Keratinocyte (primary cell): Measurements from ENCODE around the gene PXDC1.

Source experiments
- CTCF ChIP-seq, 3 experiments: IDR thresholded peaks in 1 of 3; conservative IDR thresholded peaks in 1 of 3; optimal IDR thresholded peaks in 1 of 3; 2 replicates in 2 of 3; 3 replicates in 1 of 3; pipeline versions ENCODE3 to v1.5.1; 2011; ENCODE audit warnings: low read length in 3 of 3, mild to moderate bottlenecking in 3 of 3, moderate library complexity in 2 of 3, control low read depth in 1 of 3, inconsistent platforms in 1 of 3; ENCODE audit not compliant: insufficient read depth in 2 of 3; ENCODE audit errors: extremely low read depth in 1 of 3
- EZH2 ChIP-seq: IDR thresholded peaks from one replicate; pipeline ENCODE4 v1.6.1; 2012; ENCODE audit warnings: inconsistent platforms, mild to moderate bottlenecking, low read length, moderate library complexity

- TF ChIP-seq CTCF (optimal IDR thresholded peaks at IDR 0.05 in 1 of 3, IDR thresholded peaks at IDR 0.05 in 1 of 3, conservative IDR thresholded peaks at IDR 0.05 in 1 of 3; ENCODE audit: extremely low read depth in 1 of 3, insufficient read depth in 2 of 3, low read length in 3 of 3) (no peak), EZH2 (no peak)
Observed at GRCh38 chr6:3756546-3756945, 5.0 kb upstream of the PXDC1 start.
